ENCODE results near the gene INHA. TPM values are rescaled to one million over a fixed set of nuclear protein-coding genes. Genes with fewer than 3 reads are reported as not detected.
A peak's percentile ranks its signal among the peaks of the same experiment; 100 is the strongest.

The INHA gene
- total and polyA plus RNA-seq, 4 donors = 0.51 to 3.6 (median 0.55) TPM; not detected in 1

GRCh38 chr2:219553168-219553417 is 19.0 kb upstream of the INHA start:
- Histone ChIP-seq H3K36me3 (ENCODE audit: control insufficient read depth in 1 of 2, insufficient read depth in 2 of 2, low read length in 1 of 2) (no peaks in the 10 kb centered on the region), H3K27me3 (ENCODE audit: control insufficient read depth in 1 of 2, insufficient read depth in 2 of 2, low read length in 1 of 2) (no peaks in the 10 kb centered on the region), H3K4me1 (ENCODE audit: control insufficient read depth in 1 of 2, insufficient read depth in 2 of 2, low read length in 2 of 2) (no peaks in the 10 kb centered on the region), H3K27ac (ENCODE audit: low read depth in 1 of 2, low read length in 2 of 2) (no peak overlapping the region), H3K4me3 (ENCODE audit: low read length in 2 of 2) (no peak overlapping the region), H3K9me3 (ENCODE audit: control insufficient read depth, low read length) (no peaks in the 10 kb centered on the region)
- DNase-seq = no peak
- no peak for ATAC-seq (ENCODE audit: low FRiP score)
- 22% methylated on average over 7 of the region's 7 CpGs for WGBS, 2 donors
- intact Hi-C loops (cut with DNase I) = loop anchor here in 1 of 2 donors (5.0 kb wide), 1 partner anchor 44 kb away; the partner anchor contains the start of gene STK11IP

- Histone ChIP-seq H3K36me3 (ENCODE audit: control insufficient read depth in 1 of 2, insufficient read depth in 2 of 2, low read length in 1 of 2) (no peaks in the 10 kb centered on the region), H3K27me3 (ENCODE audit: control insufficient read depth in 1 of 2, insufficient read depth in 2 of 2, low read length in 1 of 2) (no peaks in the 10 kb centered on the region), H3K4me1 (ENCODE audit: control insufficient read depth in 1 of 2, insufficient read depth in 2 of 2, low read length in 2 of 2) (no peaks in the 10 kb centered on the region), H3K27ac (ENCODE audit: low read depth in 1 of 2, low read length in 2 of 2) (no peak overlapping the region), H3K9me3 (ENCODE audit: control insufficient read depth, low read length) (no peaks in the 10 kb centered on the region), H3K4me3 (ENCODE audit: low read length in 2 of 2) (no peak overlapping the region)
- DNase-seq (peak in 1 of 2 donors; percentile 56), ATAC-seq (ENCODE audit: low FRiP score) (no peak)
- WGBS, 2 donors = 74% methylated on average over 12 of the region's 12 CpGs
- intact Hi-C loops (cut with DNase I) = loop anchor here in 1 of 2 donors (5.0 kb wide), 1 partner anchor 44 kb away; the partner anchor contains the start of gene STK11IP
Observed at GRCh38 chr2:219553463-219553963, 18.6 kb upstream of the INHA start.

- Histone ChIP-seq H3K27ac (ENCODE audit: low read depth in 1 of 2, low read length in 2 of 2) (no peak overlapping the region), H3K36me3 (ENCODE audit: control insufficient read depth in 1 of 2, insufficient read depth in 2 of 2, low read length in 1 of 2) (no peaks in the 10 kb centered on the region)
- peak in 1 of 2 donors; percentile 81 for DNase-seq
Observed at GRCh38 chr2:219554350-219554749, 17.8 kb upstream of the INHA start.

GRCh38 chr2:219555956-219556355 is 16.2 kb upstream of the INHA start:
- no peak for ATAC-seq (ENCODE audit: low FRiP score)
- Histone ChIP-seq H3K4me1 (ENCODE audit: control insufficient read depth in 1 of 2, insufficient read depth in 2 of 2, low read length in 2 of 2) (no peaks in the 10 kb centered on the region), H3K27me3 (ENCODE audit: control insufficient read depth in 1 of 2, insufficient read depth in 2 of 2, low read length in 1 of 2) (no peaks in the 10 kb centered on the region), H3K4me3 (ENCODE audit: low read length in 2 of 2) (no peak overlapping the region), H3K9me3 (ENCODE audit: control insufficient read depth, low read length) (no peaks in the 10 kb centered on the region), H3K36me3 (ENCODE audit: control insufficient read depth in 1 of 2, insufficient read depth in 2 of 2, low read length in 1 of 2) (no peaks in the 10 kb centered on the region), H3K27ac (ENCODE audit: low read depth in 1 of 2, low read length in 2 of 2) (no peak overlapping the region)
- 95% methylated on average over 20 of the region's 20 CpGs for WGBS, 2 donors
- DNase-seq = no peak
- intact Hi-C loops (cut with DNase I) = no loop called here

More at GRCh38 chr2:219554350-219554749, 17.8 kb upstream of the INHA start:
- H3K27me3 ChIP-seq (ENCODE audit: control insufficient read depth in 1 of 2, insufficient read depth in 2 of 2, low read length in 1 of 2) = no peaks in the 10 kb centered on the region
- no peaks in the 10 kb centered on the region for H3K9me3 ChIP-seq (ENCODE audit: control insufficient read depth, low read length)
- intact Hi-C loops (cut with DNase I) = loop anchor here in 1 of 2 donors (5.0 kb wide), 1 partner anchor 43 kb away; the partner anchor contains the start of gene STK11IP
- no peak for ATAC-seq (ENCODE audit: low FRiP score)
- no peaks in the 10 kb centered on the region for H3K4me1 ChIP-seq (ENCODE audit: control insufficient read depth in 1 of 2, insufficient read depth in 2 of 2, low read length in 2 of 2)
- 93 to 94% methylated on average over 15 of the region's 15 CpGs for WGBS, 2 donors
- no peak overlapping the region for H3K4me3 ChIP-seq (ENCODE audit: low read length in 2 of 2)

GRCh38 chr2:219556413-219556812 is 15.7 kb upstream of the INHA start:
- 94 to 95% methylated on average over 19 of the region's 19 CpGs for WGBS, 2 donors
- intact Hi-C loops (cut with DNase I) = no loop called here
- H3K4me1 ChIP-seq (ENCODE audit: control insufficient read depth in 1 of 2, insufficient read depth in 2 of 2, low read length in 2 of 2) = no peaks in the 10 kb centered on the region
- no peak overlapping the region for H3K27ac ChIP-seq (ENCODE audit: low read depth in 1 of 2, low read length in 2 of 2)
- ATAC-seq (ENCODE audit: low FRiP score) = no peak
- H3K27me3 ChIP-seq (ENCODE audit: control insufficient read depth in 1 of 2, insufficient read depth in 2 of 2, low read length in 1 of 2) = no peaks in the 10 kb centered on the region
- H3K36me3 ChIP-seq (ENCODE audit: control insufficient read depth in 1 of 2, insufficient read depth in 2 of 2, low read length in 1 of 2) = no peaks in the 10 kb centered on the region
- H3K4me3 ChIP-seq (ENCODE audit: low read length in 2 of 2) = no peak overlapping the region
- H3K9me3 ChIP-seq (ENCODE audit: control insufficient read depth, low read length) = no peaks in the 10 kb centered on the region
- DNase-seq = no peak

- Histone ChIP-seq H3K27ac (ENCODE audit: low read depth in 1 of 2, low read length in 2 of 2) (no peak overlapping the region), H3K36me3 (ENCODE audit: control insufficient read depth in 1 of 2, insufficient read depth in 2 of 2, low read length in 1 of 2) (no peaks in the 10 kb centered on the region), H3K27me3 (ENCODE audit: control insufficient read depth in 1 of 2, insufficient read depth in 2 of 2, low read length in 1 of 2) (no peaks in the 10 kb centered on the region), H3K4me1 (ENCODE audit: control insufficient read depth in 1 of 2, insufficient read depth in 2 of 2, low read length in 2 of 2) (no peaks in the 10 kb centered on the region), H3K9me3 (ENCODE audit: control insufficient read depth, low read length) (no peaks in the 10 kb centered on the region), H3K4me3 (ENCODE audit: low read length in 2 of 2) (no peak overlapping the region)
- ATAC-seq (ENCODE audit: low FRiP score) (no peak), DNase-seq (peak in 1 of 2 donors; percentile 44)
- intact Hi-C loops (cut with DNase I) = no loop called here
- 93% methylated on average over 21 of the region's 21 CpGs for WGBS, 2 donors
Observed at GRCh38 chr2:219557320-219557719, 14.8 kb upstream of the INHA start.

- DNase-seq = peak; percentile 29 to 61
Observed at GRCh38 chr2:219557791-219558785, 14.0 kb upstream of the INHA start.

GRCh38 chr2:219559156-219559915 is 12.8 kb upstream of the INHA start:
- intact Hi-C loops (cut with DNase I) = no loop called here
- H3K36me3 ChIP-seq (ENCODE audit: control insufficient read depth in 1 of 2, insufficient read depth in 2 of 2, low read length in 1 of 2) = no peaks in the 10 kb centered on the region

More at GRCh38 chr2:219557791-219558785, 14.0 kb upstream of the INHA start:
- Histone ChIP-seq H3K4me3 (ENCODE audit: low read length in 2 of 2) (no peak overlapping the region), H3K36me3 (ENCODE audit: control insufficient read depth in 1 of 2, insufficient read depth in 2 of 2, low read length in 1 of 2) (no peaks in the 10 kb centered on the region), H3K27ac (ENCODE audit: low read depth in 1 of 2, low read length in 2 of 2) (no peak overlapping the region), H3K27me3 (ENCODE audit: control insufficient read depth in 1 of 2, insufficient read depth in 2 of 2, low read length in 1 of 2) (no peaks in the 10 kb centered on the region), H3K4me1 (ENCODE audit: control insufficient read depth in 1 of 2, insufficient read depth in 2 of 2, low read length in 2 of 2) (no peaks in the 10 kb centered on the region), H3K9me3 (ENCODE audit: control insufficient read depth, low read length) (no peaks in the 10 kb centered on the region)
- intact Hi-C loops (cut with DNase I) = no loop called here
- ATAC-seq (ENCODE audit: low FRiP score) = no peak
- WGBS, 2 donors = 93 to 94% methylated on average over 25 of the region's 25 CpGs

More at GRCh38 chr2:219559156-219559915, 12.8 kb upstream of the INHA start:
- Histone ChIP-seq H3K9me3 (ENCODE audit: control insufficient read depth, low read length) (no peaks in the 10 kb centered on the region), H3K27me3 (ENCODE audit: control insufficient read depth in 1 of 2, insufficient read depth in 2 of 2, low read length in 1 of 2) (no peaks in the 10 kb centered on the region), H3K4me1 (ENCODE audit: control insufficient read depth in 1 of 2, insufficient read depth in 2 of 2, low read length in 2 of 2) (no peaks in the 10 kb centered on the region), H3K4me3 (ENCODE audit: low read length in 2 of 2) (no peak overlapping the region), H3K27ac (ENCODE audit: low read depth in 1 of 2, low read length in 2 of 2) (no peak overlapping the region)
- ATAC-seq (ENCODE audit: low FRiP score) (no peak), DNase-seq (no peak)
- WGBS, 2 donors = 92 to 94% methylated on average over 20 of the region's 20 CpGs

Data from aorta (tissue), 5 donors.